Transverse colon (tissue), 4 donors: ENCODE data around the gene ATP1A2. TPM values are rescaled to one million over a fixed set of nuclear protein-coding genes. Genes with fewer than 3 reads are reported as not detected.

Experiments used
- DNase-seq: peaks from one replicate; pipeline ENCODE4 v3.0.0-alpha.2; 2019
- H3K27ac ChIP-seq, 4 donors: fragments of 200-600 bp; sonication (generic); 2 replicates each; pipeline ENCODE4 v1.5.1; 2016 to 2018; ENCODE audit warnings: inconsistent platforms in 4 of 4
- H3K27me3 ChIP-seq: fragments of 200-600 bp; sonication (generic); 2 replicates; pipeline ENCODE4 v1.5.1; 2017; ENCODE audit warnings: inconsistent platforms
- H3K36me3 ChIP-seq, 4 donors: fragments of 200-600 bp; sonication (generic); 2 replicates each; pipeline ENCODE4 v1.5.1; 2017 to 2019; ENCODE audit warnings: inconsistent platforms in 4 of 4
- H3K4me1 ChIP-seq, 4 donors: fragments of 200-600 bp; sonication (generic); 2 replicates each; pipeline ENCODE4 v1.5.1; 2017 to 2020; ENCODE audit warnings: inconsistent platforms in 4 of 4
- H3K4me3 ChIP-seq, 4 donors: fragments of 200-600 bp; sonication (generic); 1 replicate in 1 of 4; 2 replicates in 3 of 4; pipeline versions ENCODE4 v1.5.1 to v1.6.1; 2017 to 2019; ENCODE audit warnings: inconsistent platforms in 4 of 4
- H3K9me3 ChIP-seq, 2 donors: fragments of 200-600 bp; sonication (generic); 2 replicates each; pipeline ENCODE4 v1.5.1; 2017 to 2019; ENCODE audit warnings: inconsistent platforms in 2 of 2
- EP300 ChIP-seq: sonication (generic); formaldehyde crosslinking; IDR thresholded peaks from one replicate; pipeline ENCODE4 v1.6.1; 2017; ENCODE audit warnings: antibody characterized with exemption, low read depth
- POLR2A ChIP-seq: fragments of 450-650 bp; IDR thresholded peaks from one replicate; pipeline ENCODE4 v1.6.1; 2016; ENCODE audit warnings: antibody characterized with exemption, mild to moderate bottlenecking, moderate library complexity
- POLR2AphosphoS5 ChIP-seq, 3 donors: sonication (generic); formaldehyde crosslinking; IDR thresholded peaks; one replicate each; pipeline ENCODE4 v1.6.1; 2016; ENCODE audit warnings: antibody characterized with exemption in 3 of 3
- WGBS, 2 donors: methylation state at CpG; one replicate each; pipeline ENCODE4 v1.1.5; 2018; ENCODE audit warnings: low coverage in 1 of 2; 5-methylcytosine and 5-hydroxymethylcytosine counted together
- in situ Hi-C, 4 donors: fragments of 200-750 bp; cut with MboI; loops; one replicate each; pipeline versions ENCODE4 v1.15.0 to v1.15.1; 2017; ENCODE audit warnings: low sequenced_read_pairs in 3 of 4, low pct_ligation_motif_present in 1 of 4, low pct_unique_long_range_greater_than_20kb in 1 of 4
- intact Hi-C: fragments of 100-400 bp; cut with DNase I; formaldehyde crosslinking; loops from one replicate; pipeline ENCODE4 v1.15.1; 2023; ENCODE audit warnings: low total_unique reads
- total RNA-seq, 4 donors: library from RNA; depleted of rRNA; stranded (reverse); fragments of >200 nt; gene quantifications; one replicate each; pipeline ENCODE4 v1.1.0, GENCODE V29; 2016
- TF ChIP-seq, protein P1 (sequence below), 5 experiments: fragments of 200-600 bp in 3 of 5; fragments of 450-650 bp in 2 of 5; sonication (generic) in 3 of 5; IDR thresholded peaks; 1 replicate in 2 of 5; 2 replicates in 3 of 5; pipeline ENCODE4 v1.5.1; 2016 to 2017; ENCODE audit warnings: antibody characterized with exemption in 5 of 5, inconsistent platforms in 3 of 5, mild to moderate bottlenecking in 2 of 5, moderate library complexity in 1 of 5

Gene ATP1A2
- total RNA-seq, 4 donors from 2014 or later: 11.4 to 40.8 (median 23.1) TPM

DNA sequence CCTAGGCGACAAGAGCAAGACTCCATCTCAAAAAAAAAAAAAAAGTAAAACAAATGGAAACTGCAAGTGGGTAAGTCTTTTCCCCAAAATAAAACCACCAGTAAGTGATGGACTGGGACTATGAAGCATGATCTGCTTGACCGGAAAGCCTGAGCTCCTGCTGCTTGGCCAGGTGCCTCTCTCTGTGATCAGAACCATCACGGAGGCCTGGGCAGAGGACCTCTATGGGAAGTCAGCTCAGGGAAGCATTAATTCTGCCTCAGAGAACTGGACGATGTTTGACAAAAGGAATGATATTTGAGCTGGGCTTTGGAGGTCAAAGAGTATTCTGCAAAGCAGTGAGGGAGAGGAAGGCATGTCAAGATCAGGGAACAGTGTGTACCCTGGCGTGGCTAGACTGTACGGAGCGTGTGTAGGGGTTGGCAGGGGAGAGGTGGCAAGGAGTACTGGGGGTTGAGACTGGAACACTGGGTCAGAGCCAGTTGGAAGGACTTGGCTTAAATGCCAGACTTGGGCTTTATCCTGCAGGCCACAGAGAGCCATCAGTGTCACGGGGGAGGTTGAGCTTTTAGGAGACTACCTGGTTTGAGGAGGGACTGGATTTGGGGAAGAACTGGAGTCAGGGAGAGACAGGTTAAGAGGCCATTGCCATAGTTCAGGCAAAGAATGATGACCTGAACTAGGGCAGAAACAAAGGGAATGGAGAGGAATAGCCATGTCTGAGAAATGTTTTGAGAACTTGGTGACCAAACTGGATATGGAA is 16.4 kb downstream of the ATP1A2 start:
- intact Hi-C loops: no loop called here

GRCh38 chr1:160133990-160134770 is 18.6 kb downstream of the ATP1A2 start:
- intact Hi-C loops: no loop called here
- Histone ChIP-seq H3K27ac (no peak overlapping the region), H3K4me3 (no peak overlapping the region), H3K27me3 (no peaks in the 10 kb centered on the region), H3K4me1 (no peaks in the 10 kb centered on the region), H3K9me3 (no peaks in the 10 kb centered on the region), H3K36me3 (no peaks in the 10 kb centered on the region)
- DNase-seq: no peak
- WGBS, 2 donors: 81 to 87% methylated on average over 4 to 9 of the region's 9 CpGs
- TF ChIP-seq, protein P1, sequence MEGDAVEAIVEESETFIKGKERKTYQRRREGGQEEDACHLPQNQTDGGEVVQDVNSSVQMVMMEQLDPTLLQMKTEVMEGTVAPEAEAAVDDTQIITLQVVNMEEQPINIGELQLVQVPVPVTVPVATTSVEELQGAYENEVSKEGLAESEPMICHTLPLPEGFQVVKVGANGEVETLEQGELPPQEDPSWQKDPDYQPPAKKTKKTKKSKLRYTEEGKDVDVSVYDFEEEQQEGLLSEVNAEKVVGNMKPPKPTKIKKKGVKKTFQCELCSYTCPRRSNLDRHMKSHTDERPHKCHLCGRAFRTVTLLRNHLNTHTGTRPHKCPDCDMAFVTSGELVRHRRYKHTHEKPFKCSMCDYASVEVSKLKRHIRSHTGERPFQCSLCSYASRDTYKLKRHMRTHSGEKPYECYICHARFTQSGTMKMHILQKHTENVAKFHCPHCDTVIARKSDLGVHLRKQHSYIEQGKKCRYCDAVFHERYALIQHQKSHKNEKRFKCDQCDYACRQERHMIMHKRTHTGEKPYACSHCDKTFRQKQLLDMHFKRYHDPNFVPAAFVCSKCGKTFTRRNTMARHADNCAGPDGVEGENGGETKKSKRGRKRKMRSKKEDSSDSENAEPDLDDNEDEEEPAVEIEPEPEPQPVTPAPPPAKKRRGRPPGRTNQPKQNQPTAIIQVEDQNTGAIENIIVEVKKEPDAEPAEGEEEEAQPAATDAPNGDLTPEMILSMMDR (IDR thresholded peaks at IDR 0.05): no peak
- no peak for TF ChIP-seq POLR2A
- no peak for TF ChIP-seq POLR2AphosphoS5 (IDR thresholded peaks at IDR 0.05)
- no peak for TF ChIP-seq EP300
- in situ Hi-C loops: no loop called here

More for the DNA sequence above, 16.4 kb downstream of the ATP1A2 start:
- Histone ChIP-seq H3K9me3 (no peaks in the 10 kb centered on the region), H3K4me1 (peaks cover 0 to 8% (median 0%) of the 10 kb centered on the region in 4 donors), H3K36me3 (no peaks in the 10 kb centered on the region), H3K27me3 (no peaks in the 10 kb centered on the region), H3K27ac (peak overlapping the region in 3 of 4 donors; percentile 18 to 51 (median 37)), H3K4me3 (no peak overlapping the region)
- TF ChIP-seq, protein P1 (IDR thresholded peaks at IDR 0.05): no peak
- TF ChIP-seq POLR2A (no peak), POLR2AphosphoS5 (IDR thresholded peaks at IDR 0.05) (peak; percentile 12 to 52 (median 46))
- DNase-seq: no peak
- 67 to 72% methylated on average over 6 to 8 of the region's 8 CpGs for WGBS, 2 donors
- in situ Hi-C loops: no loop called here

DNA sequence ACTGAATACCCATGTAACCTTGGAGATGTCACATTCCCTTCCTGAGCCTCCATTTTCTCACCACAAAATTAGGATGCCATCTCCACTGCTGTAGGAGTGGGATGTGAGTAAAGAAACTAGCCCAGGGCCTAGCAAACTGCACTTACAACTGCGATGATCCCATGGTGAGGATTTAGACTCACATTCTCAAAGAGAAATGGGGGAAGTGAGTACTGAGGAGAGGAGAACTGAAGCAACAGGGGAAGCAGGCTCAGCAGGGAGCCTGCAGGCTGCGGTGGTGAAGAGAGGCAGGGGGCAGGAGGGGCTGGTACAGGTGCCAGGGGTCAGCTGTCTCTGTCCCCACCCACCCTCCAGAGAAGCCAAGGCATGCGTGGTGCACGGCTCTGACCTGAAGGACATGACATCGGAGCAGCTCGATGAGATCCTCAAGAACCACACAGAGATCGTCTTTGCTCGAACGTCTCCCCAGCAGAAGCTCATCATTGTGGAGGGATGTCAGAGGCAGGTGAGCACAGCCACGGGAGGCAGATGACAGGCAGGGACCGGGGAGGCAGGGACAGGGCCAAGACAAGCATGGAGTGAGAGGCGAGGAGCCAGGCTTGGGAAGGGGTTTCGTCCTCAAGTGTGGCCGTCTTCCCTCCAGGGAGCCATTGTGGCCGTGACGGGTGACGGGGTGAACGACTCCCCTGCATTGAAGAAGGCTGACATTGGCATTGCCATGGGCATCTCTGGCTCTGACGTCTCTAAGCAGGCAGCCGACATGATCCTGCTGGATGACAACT is 19.4 kb downstream of the ATP1A2 start:
- intact Hi-C loops: no loop called here
- no peak for DNase-seq
- 80 to 84% methylated on average over 1 to 20 of the region's 20 CpGs for WGBS, 2 donors
- H3K36me3 ChIP-seq: no peaks in the 10 kb centered on the region
- H3K4me1 ChIP-seq: no peaks in the 10 kb centered on the region
- no peaks in the 10 kb centered on the region for H3K27me3 ChIP-seq
- H3K27ac ChIP-seq: no peak overlapping the region
- TF ChIP-seq EP300 (no peak), POLR2A (no peak), POLR2AphosphoS5 (IDR thresholded peaks at IDR 0.05) (no peak)
- TF ChIP-seq, protein P1 (IDR thresholded peaks at IDR 0.05): no peak
- H3K9me3 ChIP-seq: no peaks in the 10 kb centered on the region
- in situ Hi-C loops: no loop called here
- H3K4me3 ChIP-seq: no peak overlapping the region
